Measurements from ENCODE around the gene HTR3E. TPM values are rescaled to one million over a fixed set of nuclear protein-coding genes. Genes with fewer than 3 reads are reported as not detected.
"Not testable (repeated sequence)": the region's sequence is repeated elsewhere in the genome, so short reads cannot be mapped to it uniquely, and the experiment has no call there.

HTR3E gene
- total RNA-seq, 1 donor from 2014 or later = not detected

DNA sequence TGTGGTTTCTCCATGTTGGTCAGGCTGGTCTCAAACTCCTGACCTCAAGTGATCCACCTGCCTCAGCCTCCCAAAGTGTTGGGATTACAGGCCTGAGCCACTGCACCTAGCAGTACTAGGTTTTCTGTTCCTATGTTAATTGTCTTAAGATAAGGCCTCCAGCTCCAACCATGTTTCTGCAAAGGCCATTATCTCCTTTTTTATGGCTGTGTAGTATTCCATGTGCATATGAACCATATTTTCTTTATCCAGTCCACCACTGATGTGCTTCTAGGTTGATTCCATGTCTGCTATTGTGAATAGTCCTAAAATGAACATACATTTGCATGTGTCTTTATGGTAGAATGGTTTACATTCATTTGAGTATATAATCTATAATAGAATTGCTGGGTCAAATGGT is 34.2 kb upstream of the HTR3E start:
- Mint-ChIP-seq H3K4me1 (ENCODE audit: low read depth) (no peaks in the 10 kb centered on the region), H3K4me3 (ENCODE audit: unreplicated experiment) (no peak overlapping the region), H3K9me3 (ENCODE audit: low read depth) (no peaks in the 10 kb centered on the region), H3K36me3 (ENCODE audit: low read depth) (no peaks in the 10 kb centered on the region), H3K27ac (ENCODE audit: unreplicated experiment) (no peak overlapping the region), H3K27me3 (ENCODE audit: low read depth) (peaks cover 20% of the 10 kb centered on the region)
- no peak for DNase-seq (ENCODE audit: low spot score)
- TF ChIP-seq, protein P1, sequence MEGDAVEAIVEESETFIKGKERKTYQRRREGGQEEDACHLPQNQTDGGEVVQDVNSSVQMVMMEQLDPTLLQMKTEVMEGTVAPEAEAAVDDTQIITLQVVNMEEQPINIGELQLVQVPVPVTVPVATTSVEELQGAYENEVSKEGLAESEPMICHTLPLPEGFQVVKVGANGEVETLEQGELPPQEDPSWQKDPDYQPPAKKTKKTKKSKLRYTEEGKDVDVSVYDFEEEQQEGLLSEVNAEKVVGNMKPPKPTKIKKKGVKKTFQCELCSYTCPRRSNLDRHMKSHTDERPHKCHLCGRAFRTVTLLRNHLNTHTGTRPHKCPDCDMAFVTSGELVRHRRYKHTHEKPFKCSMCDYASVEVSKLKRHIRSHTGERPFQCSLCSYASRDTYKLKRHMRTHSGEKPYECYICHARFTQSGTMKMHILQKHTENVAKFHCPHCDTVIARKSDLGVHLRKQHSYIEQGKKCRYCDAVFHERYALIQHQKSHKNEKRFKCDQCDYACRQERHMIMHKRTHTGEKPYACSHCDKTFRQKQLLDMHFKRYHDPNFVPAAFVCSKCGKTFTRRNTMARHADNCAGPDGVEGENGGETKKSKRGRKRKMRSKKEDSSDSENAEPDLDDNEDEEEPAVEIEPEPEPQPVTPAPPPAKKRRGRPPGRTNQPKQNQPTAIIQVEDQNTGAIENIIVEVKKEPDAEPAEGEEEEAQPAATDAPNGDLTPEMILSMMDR (IDR thresholded peaks at IDR 0.05) = no peak

DNA sequence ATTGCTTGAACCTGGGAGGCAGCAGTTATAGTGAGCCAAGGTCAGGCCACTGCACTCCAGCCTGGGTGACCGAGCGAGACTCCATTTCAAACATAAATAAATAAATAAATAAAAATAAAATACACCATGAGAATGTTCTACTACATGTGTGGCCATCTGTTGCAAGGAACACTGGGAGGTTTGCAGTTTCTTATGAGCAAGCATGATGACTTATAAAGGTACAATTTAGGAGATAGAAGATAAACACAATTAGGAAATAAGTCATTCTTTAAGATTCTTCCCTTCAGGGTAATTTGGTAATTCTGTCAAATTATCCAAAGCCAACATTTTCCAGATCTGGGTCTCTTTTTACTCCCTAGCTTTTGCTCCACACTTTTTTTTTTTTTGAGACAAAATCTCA is 30.7 kb upstream of the HTR3E start:
- peaks cover 8% of the 10 kb centered on the region for H3K27me3 Mint-ChIP-seq (ENCODE audit: low read depth)
- no peak for DNase-seq (ENCODE audit: low spot score)
- no peaks in the 10 kb centered on the region for H3K9me3 Mint-ChIP-seq (ENCODE audit: low read depth)
- H3K4me3 Mint-ChIP-seq (ENCODE audit: unreplicated experiment) = no peak overlapping the region
- H3K27ac Mint-ChIP-seq (ENCODE audit: unreplicated experiment) = no peak overlapping the region
- H3K4me1 Mint-ChIP-seq (ENCODE audit: low read depth) = no peaks in the 10 kb centered on the region
- H3K36me3 Mint-ChIP-seq (ENCODE audit: low read depth) = no peaks in the 10 kb centered on the region
- TF ChIP-seq, protein P1 (IDR thresholded peaks at IDR 0.05) = no peak

- no peaks in the 10 kb centered on the region for H3K4me1 Mint-ChIP-seq (ENCODE audit: low read depth)
- H3K36me3 Mint-ChIP-seq (ENCODE audit: low read depth) = no peaks in the 10 kb centered on the region
- DNase-seq (ENCODE audit: low spot score) = no peak
- no peak overlapping the region for H3K27ac Mint-ChIP-seq (ENCODE audit: unreplicated experiment)
- H3K27me3 Mint-ChIP-seq (ENCODE audit: low read depth) = peaks cover 5% of the 10 kb centered on the region
- TF ChIP-seq, protein P1 (IDR thresholded peaks at IDR 0.05) = no peak
- no peak overlapping the region for H3K4me3 Mint-ChIP-seq (ENCODE audit: unreplicated experiment)
- H3K9me3 Mint-ChIP-seq (ENCODE audit: low read depth) = no peaks in the 10 kb centered on the region
Measured at GRCh38 chr3:184067573-184068055, 29.2 kb upstream of the HTR3E start.

- DNase-seq (ENCODE audit: low spot score) = no peak
- H3K27ac Mint-ChIP-seq (ENCODE audit: unreplicated experiment) = no peak overlapping the region
- no peak overlapping the region for H3K4me3 Mint-ChIP-seq (ENCODE audit: unreplicated experiment)
- no peaks in the 10 kb centered on the region for H3K4me1 Mint-ChIP-seq (ENCODE audit: low read depth)
- no peaks in the 10 kb centered on the region for H3K9me3 Mint-ChIP-seq (ENCODE audit: low read depth)
- TF ChIP-seq, protein P1 (IDR thresholded peaks at IDR 0.05) = no peak
- H3K36me3 Mint-ChIP-seq (ENCODE audit: low read depth) = no peaks in the 10 kb centered on the region
- H3K27me3 Mint-ChIP-seq (ENCODE audit: low read depth) = peaks cover 3% of the 10 kb centered on the region
Measured at GRCh38 chr3:184068344-184068743, 28.5 kb upstream of the HTR3E start.

DNA sequence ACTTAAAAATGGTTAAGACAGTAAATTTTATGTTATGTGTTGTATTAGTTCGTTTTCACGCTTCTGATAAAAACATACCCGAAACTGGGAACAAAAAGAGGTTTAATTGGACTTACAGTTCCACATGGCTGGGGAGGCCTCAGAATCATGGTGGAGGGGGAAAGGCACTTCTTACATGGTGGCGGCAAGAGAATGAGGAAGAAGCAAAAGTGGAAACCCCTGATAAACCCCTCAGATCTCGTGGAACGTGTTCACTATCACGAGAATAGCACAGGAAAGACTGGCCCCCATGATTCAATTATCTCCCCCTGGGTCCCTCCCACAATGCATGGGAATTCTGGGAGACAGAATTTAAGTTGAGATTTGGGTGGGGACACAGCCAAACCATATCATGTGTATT is 25.7 kb upstream of the HTR3E start:
- peaks cover 11% of the 10 kb centered on the region for H3K27me3 Mint-ChIP-seq (ENCODE audit: low read depth)
- DNase-seq (ENCODE audit: low spot score); H3K9me3 Mint-ChIP-seq (ENCODE audit: low read depth): not testable (repeated sequence)

DNA sequence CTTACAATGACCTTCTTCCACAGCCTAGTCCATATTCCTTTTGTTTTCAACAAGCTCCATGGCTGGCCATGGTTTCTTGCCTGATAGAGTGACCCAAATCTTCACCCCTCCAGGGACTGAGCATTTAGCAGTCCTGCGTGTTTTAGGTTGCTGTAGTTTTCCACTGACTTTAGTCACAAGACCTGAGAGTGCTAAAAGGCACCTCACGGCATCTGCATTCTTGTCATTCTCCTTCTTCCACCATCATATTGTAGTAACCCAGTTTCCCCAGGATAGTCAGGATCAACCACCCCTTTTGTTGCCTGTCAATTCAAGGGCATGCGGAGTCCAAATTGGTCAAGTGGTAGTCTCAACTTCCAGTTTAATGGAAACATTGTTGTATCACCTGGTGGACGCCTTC is 23.2 kb upstream of the HTR3E start:
- no peak overlapping the region for H3K27ac Mint-ChIP-seq (ENCODE audit: unreplicated experiment)
- no peaks in the 10 kb centered on the region for H3K36me3 Mint-ChIP-seq (ENCODE audit: low read depth)
- TF ChIP-seq, protein P1 (IDR thresholded peaks at IDR 0.05) = no peak
- peaks cover 3% of the 10 kb centered on the region for H3K4me1 Mint-ChIP-seq (ENCODE audit: low read depth)
- DNase-seq (ENCODE audit: low spot score) = no peak
- no peaks in the 10 kb centered on the region for H3K9me3 Mint-ChIP-seq (ENCODE audit: low read depth)
- peaks cover 15% of the 10 kb centered on the region for H3K27me3 Mint-ChIP-seq (ENCODE audit: low read depth)
- H3K4me3 Mint-ChIP-seq (ENCODE audit: unreplicated experiment) = no peak overlapping the region

More for the DNA sequence above, 25.7 kb upstream of the HTR3E start:
- H3K27ac Mint-ChIP-seq (ENCODE audit: unreplicated experiment); H3K36me3 Mint-ChIP-seq (ENCODE audit: low read depth); H3K4me3 Mint-ChIP-seq (ENCODE audit: unreplicated experiment); H3K4me1 Mint-ChIP-seq (ENCODE audit: low read depth): not testable (repeated sequence)

Measured in chondrocyte (in vitro differentiated cells).